ENCODE results near the gene MASTL.

GRCh38 chr10:27225011-27225590 is 69.9 kb downstream of the MASTL start:
- TF ChIP-seq CTCF (conservative IDR thresholded peaks at IDR 0.05) (no peak), EZH2 (IDR thresholded peaks at IDR 0.05; ENCODE audit: low read depth) (no peak)
